RWPE2 (cell line): ENCODE results near the gene CDK14.

Experiments used
- ATAC-seq: fragments of 200-7000 bp; cut with Tn5 transposase; 3 replicates; pipeline ENCODE4 v1.9.1; 2021; ENCODE audit warnings: low read depth
- DNase-seq: peaks from one replicate; pipeline ENCODE4 v3.0.0-alpha.2; 2020; ENCODE audit warnings: low spot score
- H3K27ac ChIP-seq: fragments of 450-650 bp; 2 replicates; pipeline ENCODE4 v1.5.1; 2017; ENCODE audit warnings: mild to moderate bottlenecking; ENCODE audit not compliant: poor library complexity, severe bottlenecking
- H3K27me3 ChIP-seq: fragments of 250-450 bp; sonication (Bioruptor Pico); 2 replicates; pipeline ENCODE4 v1.5.1; 2021; ENCODE audit warnings: mild to moderate bottlenecking, moderate library complexity; ENCODE audit not compliant: insufficient read depth, poor library complexity, severe bottlenecking
- H3K36me3 ChIP-seq: fragments of 250-450 bp; sonication (Bioruptor Pico); 2 replicates; pipeline ENCODE4 v1.5.1; 2020; ENCODE audit warnings: low read depth, mild to moderate bottlenecking, moderate library complexity
- H3K4me1 ChIP-seq: fragments of 250-450 bp; sonication (Bioruptor Pico); 2 replicates; pipeline ENCODE4 v1.5.1; 2021; ENCODE audit warnings: mild to moderate bottlenecking, moderate library complexity; ENCODE audit not compliant: insufficient read depth, poor library complexity, severe bottlenecking
- H3K4me3 ChIP-seq: fragments of 250-450 bp; sonication (Bioruptor Pico); 2 replicates; pipeline ENCODE4 v1.5.1; 2021; ENCODE audit warnings: mild to moderate bottlenecking, moderate library complexity; ENCODE audit not compliant: severe bottlenecking
- H3K9me3 ChIP-seq: fragments of 250-450 bp; sonication (Bioruptor Pico); 2 replicates; pipeline ENCODE4 v1.5.1; 2021; ENCODE audit warnings: mild to moderate bottlenecking, moderate library complexity; ENCODE audit not compliant: severe bottlenecking
- TF ChIP-seq, protein P1 (sequence below): fragments of 450-650 bp; IDR thresholded peaks from one replicate; pipeline ENCODE4 v1.5.1; 2017; ENCODE audit warnings: mild to moderate bottlenecking, moderate library complexity; ENCODE audit not compliant: poor library complexity, severe bottlenecking

The CDK14 gene

DNA sequence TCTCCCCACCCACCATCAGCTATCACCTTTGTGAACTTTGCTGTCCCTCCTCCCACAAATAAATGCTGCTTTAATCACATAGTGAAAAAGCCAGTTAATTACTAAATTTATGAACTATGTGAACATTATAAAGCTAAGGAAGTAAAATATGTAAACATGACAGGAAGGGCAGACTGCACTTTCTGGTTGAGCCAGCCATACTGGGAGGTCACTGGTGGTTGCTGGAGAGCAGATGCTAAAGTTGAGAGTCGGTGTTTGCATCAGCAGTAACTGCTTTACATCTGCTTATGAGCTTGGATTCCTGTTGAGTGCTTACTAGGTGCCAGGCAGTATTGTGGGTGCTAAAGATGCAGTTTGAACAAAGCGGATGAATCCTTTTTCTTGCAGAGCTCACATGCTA is 458.3 kb downstream of the CDK14 start:
- Histone ChIP-seq H3K36me3 (no peaks in the 10 kb centered on the region), H3K9me3 (no peaks in the 10 kb centered on the region), H3K27ac (no peak overlapping the region), H3K4me3 (no peak overlapping the region), H3K27me3 (no peaks in the 10 kb centered on the region), H3K4me1 (no peaks in the 10 kb centered on the region)
- TF ChIP-seq, protein P1, sequence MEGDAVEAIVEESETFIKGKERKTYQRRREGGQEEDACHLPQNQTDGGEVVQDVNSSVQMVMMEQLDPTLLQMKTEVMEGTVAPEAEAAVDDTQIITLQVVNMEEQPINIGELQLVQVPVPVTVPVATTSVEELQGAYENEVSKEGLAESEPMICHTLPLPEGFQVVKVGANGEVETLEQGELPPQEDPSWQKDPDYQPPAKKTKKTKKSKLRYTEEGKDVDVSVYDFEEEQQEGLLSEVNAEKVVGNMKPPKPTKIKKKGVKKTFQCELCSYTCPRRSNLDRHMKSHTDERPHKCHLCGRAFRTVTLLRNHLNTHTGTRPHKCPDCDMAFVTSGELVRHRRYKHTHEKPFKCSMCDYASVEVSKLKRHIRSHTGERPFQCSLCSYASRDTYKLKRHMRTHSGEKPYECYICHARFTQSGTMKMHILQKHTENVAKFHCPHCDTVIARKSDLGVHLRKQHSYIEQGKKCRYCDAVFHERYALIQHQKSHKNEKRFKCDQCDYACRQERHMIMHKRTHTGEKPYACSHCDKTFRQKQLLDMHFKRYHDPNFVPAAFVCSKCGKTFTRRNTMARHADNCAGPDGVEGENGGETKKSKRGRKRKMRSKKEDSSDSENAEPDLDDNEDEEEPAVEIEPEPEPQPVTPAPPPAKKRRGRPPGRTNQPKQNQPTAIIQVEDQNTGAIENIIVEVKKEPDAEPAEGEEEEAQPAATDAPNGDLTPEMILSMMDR, result no peak
- ATAC-seq (no peak), DNase-seq (no peak)

DNA sequence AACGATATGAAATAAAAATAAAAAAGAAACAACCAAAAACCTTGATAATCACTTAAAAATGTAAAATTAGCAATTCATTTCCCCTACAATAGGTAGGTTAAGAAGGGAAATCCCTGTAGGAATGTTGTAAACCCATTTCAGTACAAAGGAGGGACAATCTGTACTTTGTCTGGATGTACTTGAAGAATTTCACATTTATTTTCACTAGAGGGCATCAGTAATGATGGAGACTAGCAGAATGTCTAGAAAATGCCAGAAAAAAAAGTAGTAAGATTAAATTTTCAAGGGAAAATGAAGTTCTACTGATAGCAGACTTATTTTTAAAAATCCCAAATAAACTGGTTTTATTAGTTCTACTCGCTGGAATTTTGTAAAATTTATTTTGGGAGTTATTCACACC is 459.1 kb downstream of the CDK14 start:
- DNase-seq, result no peak

DNA sequence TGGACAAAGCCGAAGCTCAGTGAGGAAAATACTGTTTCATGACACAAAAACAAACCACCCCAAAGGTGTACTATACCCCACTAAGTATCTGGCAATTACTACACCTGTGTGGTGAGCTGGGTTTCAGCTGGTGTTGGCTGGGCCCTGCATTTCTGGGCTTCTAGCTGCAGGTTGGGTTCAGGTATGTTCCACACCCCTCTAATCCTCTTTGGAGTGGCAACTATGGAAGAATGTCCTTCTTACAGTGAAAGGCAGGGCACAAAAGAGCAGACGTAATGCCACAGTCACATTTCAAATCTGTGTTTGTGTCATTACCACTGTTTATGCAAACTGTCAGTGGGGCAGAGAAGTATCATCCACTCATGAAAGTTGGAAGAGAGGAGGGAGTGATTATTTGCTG is 466.6 kb downstream of the CDK14 start:
- no peak overlapping the region for H3K27ac ChIP-seq
- no peaks in the 10 kb centered on the region for H3K36me3 ChIP-seq
- peaks cover 4% of the 10 kb centered on the region for H3K4me1 ChIP-seq
- no peaks in the 10 kb centered on the region for H3K9me3 ChIP-seq
- ATAC-seq (no peak), DNase-seq (no peak)
- H3K27me3 ChIP-seq, result no peaks in the 10 kb centered on the region
- no peak overlapping the region for H3K4me3 ChIP-seq
- TF ChIP-seq, protein P1, result no peak

More for the DNA sequence above, 459.1 kb downstream of the CDK14 start:
- ATAC-seq, result no peak
- Histone ChIP-seq H3K36me3 (no peaks in the 10 kb centered on the region), H3K4me1 (no peaks in the 10 kb centered on the region), H3K27ac (no peak overlapping the region), H3K27me3 (no peaks in the 10 kb centered on the region), H3K9me3 (no peaks in the 10 kb centered on the region), H3K4me3 (no peak overlapping the region)
- TF ChIP-seq, protein P1, result no peak

DNA sequence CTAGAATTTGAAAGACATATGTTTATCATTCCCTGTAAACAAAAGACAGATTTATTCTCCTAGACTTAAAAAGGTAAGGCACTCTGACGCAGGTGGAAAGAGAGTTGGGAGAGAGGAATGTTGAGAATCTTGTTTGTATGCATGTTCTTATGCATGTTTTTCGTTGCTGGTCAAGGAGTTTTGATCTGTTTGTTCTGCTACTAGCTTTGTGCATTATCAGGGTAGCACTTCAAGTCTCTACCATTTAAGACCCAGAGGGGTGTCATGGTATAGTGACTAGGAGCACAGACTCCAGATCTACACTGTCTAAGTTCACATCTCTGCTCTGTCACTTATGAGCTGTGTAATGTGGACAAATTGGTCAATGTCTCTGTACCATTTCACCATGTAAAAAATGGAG is 467.9 kb downstream of the CDK14 start:
- Histone ChIP-seq H3K36me3 (no peaks in the 10 kb centered on the region), H3K4me3 (no peak overlapping the region), H3K9me3 (no peaks in the 10 kb centered on the region), H3K27me3 (no peaks in the 10 kb centered on the region), H3K27ac (no peak overlapping the region), H3K4me1 (peaks cover 13% of the 10 kb centered on the region)
- no peak for DNase-seq
- no peak for ATAC-seq
- TF ChIP-seq, protein P1, result no peak

DNA sequence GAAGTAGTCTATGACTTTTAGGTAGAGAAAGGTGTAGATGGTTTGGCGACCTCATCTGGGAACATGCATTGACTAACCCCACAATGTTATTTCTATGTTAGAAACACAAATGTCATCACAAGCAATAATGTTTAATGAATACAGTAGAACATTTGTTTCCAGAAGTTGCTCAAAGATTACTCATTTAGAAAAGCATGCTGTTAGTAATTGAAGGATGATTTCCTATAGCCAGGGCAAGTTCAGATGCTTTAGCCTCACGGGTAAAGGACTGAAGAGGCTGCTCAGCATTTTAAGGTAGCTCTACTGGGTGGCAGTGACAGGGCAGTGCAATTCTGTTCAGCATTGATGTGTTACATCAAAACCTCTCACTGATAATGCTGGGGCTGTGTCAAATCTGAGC is 468.8 kb downstream of the CDK14 start:
- no peak for DNase-seq
- H3K27me3 ChIP-seq, result no peaks in the 10 kb centered on the region
- H3K9me3 ChIP-seq, result no peaks in the 10 kb centered on the region
- TF ChIP-seq, protein P1, result no peak
- ATAC-seq, result peak; percentile 55; the same call in 2 of the 3 replicates
- peaks cover 13% of the 10 kb centered on the region for H3K4me1 ChIP-seq
- H3K36me3 ChIP-seq, result no peaks in the 10 kb centered on the region
- H3K27ac ChIP-seq, result no peak overlapping the region
- H3K4me3 ChIP-seq, result no peak overlapping the region
